Right cardiac atrium (tissue), 5 donors: Measurements from ENCODE around the gene C4orf36. TPM values are rescaled to one million over a fixed set of nuclear protein-coding genes. Genes with fewer than 3 reads are reported as not detected.
A peak's percentile ranks its signal among the peaks of the same experiment; 100 is the strongest.

ENCODE experiments used
- ATAC-seq, 2 donors: fragments of 200-7000 bp; cut with Tn5 transposase; one replicate each; pipeline versions ENCODE4 v1.8.0 to v1.9.1; 2020; ENCODE audit warnings: moderate library complexity in 2 of 2, mild to moderate bottlenecking in 1 of 2
- DNase-seq, 3 donors: peaks; one replicate each; pipeline ENCODE4 v3.0.0-alpha.2; 2020
- H3K27ac ChIP-seq: one replicate; pipeline ENCODE4 v1.5.1; 2013; ENCODE audit warnings: mild to moderate bottlenecking, low read length, control low read depth, moderate library complexity
- H3K27me3 ChIP-seq: one replicate; pipeline ENCODE4 v1.6.1; 2013; ENCODE audit not compliant: control insufficient read depth, insufficient read depth
- H3K4me1 ChIP-seq: one replicate; pipeline ENCODE4 v1.6.1; 2013; ENCODE audit warnings: low read length; ENCODE audit not compliant: control insufficient read depth, insufficient read depth
- H3K4me3 ChIP-seq: one replicate; pipeline ENCODE4 v1.5.1; 2013; ENCODE audit warnings: low read length, control low read depth
- H3K9me3 ChIP-seq: one replicate; pipeline ENCODE4 v1.6.1; 2013; ENCODE audit warnings: low read length; ENCODE audit not compliant: control insufficient read depth
- WGBS: extraction: QIAGEN DNeasy Blood & Tissue Kit; methylation state at CpG from one replicate; pipeline ENCODE4 v1.1.7; 2013; 5-methylcytosine and 5-hydroxymethylcytosine counted together
- intact Hi-C, 4 donors: fragments of 100-400 bp; cut with DNase I; formaldehyde crosslinking; loops; one replicate each; pipeline versions ENCODE4 v1.11.0 to v1.14.0; 2022 to 2023
- polyA plus RNA-seq: library from polyadenylated mRNA; stranded (reverse); fragments of 200-250 nt; gene quantifications from one replicate; pipeline ENCODE4 v1.2.3, GENCODE V29; 2013
- total RNA-seq, 4 donors: library from RNA; stranded (reverse); fragmentation: NEBNext Ultra II Directional; extraction: Animal tissue kit (Norgen Biotek cat#: 25700); gene quantifications; one replicate each; pipeline ENCODE4 v1.2.1, GENCODE V29; 2021
- donor health status: healthy with polysubstance abuse.
- donor health status: DM: no; HTN: yes; CAD: no.
- donor health status: DM: no; HTN: no; CAD: no.
- donor health status: DM: no; HTN: yes; CAD: no; lungs with severe emphysema.
- donor health status: DM: yes; HTN: yes; CAD: no.

The C4orf36 gene
- total and polyA plus RNA-seq, 5 donors = 0.18 to 2.3 (median 0.97) TPM; not detected in 2

DNA sequence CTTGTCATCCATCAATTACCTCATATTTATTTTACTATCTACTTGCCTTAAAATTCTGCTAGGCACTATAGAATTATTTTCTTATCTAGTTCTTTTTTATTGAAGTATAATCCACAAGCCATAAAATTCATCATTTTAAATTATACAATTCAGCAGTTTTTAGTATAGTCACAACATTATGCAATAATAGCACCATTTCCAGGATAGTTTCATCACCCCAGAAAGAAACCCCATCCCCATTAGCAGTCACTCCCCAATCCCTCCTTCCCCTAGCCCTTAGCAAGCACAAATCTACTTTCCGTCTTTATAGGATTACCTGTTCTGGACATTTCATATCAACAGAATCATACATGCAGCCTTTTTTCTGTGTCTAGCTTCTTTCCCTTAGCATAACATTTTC lies 58.6 kb downstream of the C4orf36 start:
- Histone ChIP-seq H3K4me3 (no peak overlapping the region), H3K27ac (no peak overlapping the region), H3K9me3 (no peaks in the 10 kb centered on the region), H3K4me1 (no peaks in the 10 kb centered on the region), H3K27me3 (no peaks in the 10 kb centered on the region)
- WGBS = 93% methylated on average over 1 of the region's 1 CpG
- DNase-seq = no peak
- intact Hi-C loops = no loop called here
- no peak for ATAC-seq

DNA sequence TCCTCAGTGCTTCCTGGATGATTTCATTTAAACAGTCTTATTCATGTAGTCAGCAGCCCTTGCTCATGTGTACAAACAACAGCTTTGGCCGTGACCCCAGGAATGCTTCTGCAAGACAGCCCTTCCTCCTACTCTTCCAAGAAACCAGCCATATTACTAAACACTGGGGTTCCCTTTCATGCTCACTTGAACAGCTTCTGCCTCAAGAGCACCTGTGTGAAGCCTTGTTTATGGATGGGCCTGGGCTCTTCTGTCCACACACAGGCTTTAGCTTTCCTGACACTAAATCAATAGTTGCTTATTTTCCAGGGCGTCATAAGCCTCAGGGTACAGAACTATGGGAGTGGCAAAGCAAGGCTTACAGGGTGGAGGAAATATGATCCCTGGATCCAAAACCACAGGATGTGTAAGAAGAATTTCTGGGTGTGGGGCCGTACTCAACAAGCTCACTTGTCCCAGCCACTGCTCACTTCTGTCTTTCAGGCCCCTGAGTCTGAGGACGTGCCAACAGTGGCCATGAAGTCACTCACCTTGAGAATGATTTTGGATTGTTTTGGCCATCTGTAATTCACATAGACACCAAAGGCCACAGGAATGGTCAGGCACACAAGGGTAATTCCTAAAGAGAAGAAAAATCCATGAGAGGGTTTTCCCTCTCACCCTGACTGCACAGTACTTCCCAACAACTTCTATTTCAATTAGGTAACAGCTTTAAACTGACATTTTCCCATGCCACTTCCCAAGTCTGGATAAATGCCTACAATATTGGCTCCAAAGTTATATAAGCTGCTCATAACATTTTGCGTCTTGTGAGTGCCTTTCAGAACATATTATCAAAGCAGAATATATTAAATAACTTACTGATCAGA lies 60.7 kb downstream of the C4orf36 start:
- peak in 1 of 3 donors; percentile 40 for DNase-seq
- WGBS = 88% methylated on average over 5 of the region's 5 CpGs
- Histone ChIP-seq H3K27ac (no peak overlapping the region), H3K27me3 (no peaks in the 10 kb centered on the region), H3K9me3 (no peaks in the 10 kb centered on the region), H3K4me1 (no peaks in the 10 kb centered on the region), H3K4me3 (no peak overlapping the region)
- intact Hi-C loops = no loop called here
- ATAC-seq = no peak

Other genes with a start within 250 kb of the C4orf36 start
- 1 to 10 TPM in 1 of 4 donors, under 1 TPM in 3; 0.71 to 1.6 (median 0.87) TPM for gene SLC10A6, start 43.0 kb downstream of the C4orf36 start, total RNA-seq
- gene SLC10A6, start 43.0 kb downstream of the C4orf36 start, polyA plus RNA-seq = 0.52 TPM
- gene AFF1, start 42.6 kb upstream of the C4orf36 start, total RNA-seq = 10 to 100 TPM; 76.6 to 86.6 (median 84.1) TPM
- 63.4 TPM for gene AFF1, start 42.6 kb upstream of the C4orf36 start, polyA plus RNA-seq